WTC11 (cell line): ENCODE results near the gene RNF125. TPM values are rescaled to one million over a fixed set of nuclear protein-coding genes. Genes with fewer than 3 reads are reported as not detected.

Source experiments
- ATAC-seq: fragments of 200-7000 bp; cut with Tn5 transposase; 2 replicates; pipeline ENCODE4 v1.10.0; 2021; ENCODE audit warnings: mild to moderate bottlenecking, moderate library complexity
- CTCF ChIA-PET: fragments of 300-600 bp; sonication (Branson Sonifier 250); formaldehyde crosslinking; loops from one replicate; lab custom pipeline; 2021; ENCODE audit warnings: antibody characterized with exemption; lab: Charles Lee
- POLR2A ChIA-PET: fragments of 350-600 bp; sonication (Branson Sonifier 250); formaldehyde crosslinking; loops from one replicate; lab custom pipeline; 2021; ENCODE audit warnings: antibody characterized with exemption; lab: Charles Lee
- DNase-seq: peaks from one replicate; pipeline ENCODE4 v3.0.0; 2021; ENCODE audit warnings: low spot score
- H3K27ac Mint-ChIP-seq: 2 replicates; pipeline ENCODE4 v1.8.0; 2021; ENCODE audit warnings: mixed read lengths
- H3K27me3 Mint-ChIP-seq: 2 replicates; pipeline ENCODE4 v1.8.0; 2021; ENCODE audit warnings: low read depth, mild to moderate bottlenecking, moderate library complexity, mixed read lengths
- H3K36me3 Mint-ChIP-seq: 2 replicates; pipeline ENCODE4 v1.8.0; 2021; ENCODE audit warnings: mixed read lengths
- H3K4me1 Mint-ChIP-seq: 2 replicates; pipeline ENCODE4 v1.8.0; 2022; ENCODE audit warnings: mixed read lengths
- H3K4me3 Mint-ChIP-seq: 2 replicates; pipeline ENCODE4 v1.8.0; 2021; ENCODE audit warnings: mild to moderate bottlenecking, moderate library complexity, mixed read lengths
- H3K9me3 Mint-ChIP-seq: 2 replicates; pipeline ENCODE4 v1.8.0; 2021; ENCODE audit warnings: mixed read lengths
- ATF3 ChIP-seq: sonication (generic); formaldehyde crosslinking; conservative IDR thresholded peaks from 2 replicates; pipeline ENCODE4 v1.8.1; 2022; ENCODE audit warnings: mild to moderate bottlenecking, missing genetic modification reagents
- ATF6 ChIP-seq: sonication (generic); formaldehyde crosslinking; IDR thresholded peaks from 2 replicates; pipeline ENCODE4 v1.8.1; 2023; ENCODE audit warnings: mild to moderate bottlenecking, missing genetic modification reagents
- CBFB ChIP-seq: sonication (generic); formaldehyde crosslinking; IDR thresholded peaks from 2 replicates; pipeline ENCODE4 v1.8.1; 2022; ENCODE audit warnings: mild to moderate bottlenecking, low read depth, missing genetic modification reagents
- CREM ChIP-seq: sonication (generic); formaldehyde crosslinking; IDR thresholded peaks from 2 replicates; pipeline ENCODE4 v1.8.1; 2022; ENCODE audit warnings: mild to moderate bottlenecking, missing genetic modification reagents, moderate library complexity
- E2F5 ChIP-seq: sonication (generic); formaldehyde crosslinking; IDR thresholded peaks from 2 replicates; pipeline ENCODE4 v1.8.1; 2022; ENCODE audit warnings: mild to moderate bottlenecking, moderate library complexity, missing genetic modification reagents
- FOXP4 ChIP-seq: sonication (generic); formaldehyde crosslinking; IDR thresholded peaks from 2 replicates; pipeline ENCODE4 v1.8.0; 2022; ENCODE audit warnings: mild to moderate bottlenecking, missing genetic modification reagents
- GTF2I ChIP-seq: fragments of 250-450 bp; sonication (Bioruptor Pico); conservative IDR thresholded peaks from 2 replicates; pipeline ENCODE4 v1.4.0; 2021; ENCODE audit warnings: mild to moderate bottlenecking
- IRF2 ChIP-seq: sonication (generic); formaldehyde crosslinking; IDR thresholded peaks from 2 replicates; pipeline ENCODE4 v1.8.0; 2022; ENCODE audit warnings: low read depth, missing genetic modification reagents, borderline replicate concordance
- JUN ChIP-seq: sonication (generic); formaldehyde crosslinking; IDR thresholded peaks from 2 replicates; pipeline ENCODE4 v1.8.0; 2023; ENCODE audit warnings: mild to moderate bottlenecking, missing genetic modification reagents
- KAT7 ChIP-seq: sonication (generic); formaldehyde crosslinking; IDR thresholded peaks from 2 replicates; pipeline ENCODE4 v1.8.1; 2023; ENCODE audit warnings: missing genetic modification reagents, mild to moderate bottlenecking, borderline replicate concordance
- MYBL2 ChIP-seq: sonication (generic); formaldehyde crosslinking; IDR thresholded peaks from 2 replicates; pipeline ENCODE4 v1.8.1; 2023; ENCODE audit warnings: mild to moderate bottlenecking, moderate library complexity, missing genetic modification reagents
- NR1H2 ChIP-seq: sonication (generic); formaldehyde crosslinking; IDR thresholded peaks from 2 replicates; pipeline ENCODE4 v1.9.0; 2021; ENCODE audit warnings: mild to moderate bottlenecking, moderate library complexity, missing genetic modification reagents
- OVOL2 ChIP-seq: fragments of 250-450 bp; sonication (Bioruptor Pico); IDR thresholded peaks from 2 replicates; pipeline ENCODE4 v1.9.0; 2021; ENCODE audit warnings: mild to moderate bottlenecking, borderline replicate concordance
- RELA ChIP-seq: sonication (generic); formaldehyde crosslinking; IDR thresholded peaks from 2 replicates; pipeline ENCODE4 v1.8.1; 2022; ENCODE audit warnings: missing genetic modification reagents, mild to moderate bottlenecking, borderline replicate concordance
- SMAD4 ChIP-seq: sonication (generic); formaldehyde crosslinking; IDR thresholded peaks from 2 replicates; pipeline ENCODE4 v1.8.0; 2022; ENCODE audit warnings: mild to moderate bottlenecking, missing genetic modification reagents
- SOX15 ChIP-seq: fragments of 250-450 bp; sonication (Bioruptor Pico); IDR thresholded peaks from 2 replicates; pipeline ENCODE4 v1.9.0; 2021; ENCODE audit warnings: mild to moderate bottlenecking
- ZBTB21 ChIP-seq: sonication (generic); formaldehyde crosslinking; IDR thresholded peaks from 2 replicates; pipeline ENCODE4 v1.8.1; 2023; ENCODE audit warnings: mild to moderate bottlenecking, missing genetic modification reagents, borderline replicate concordance
- ZBTB43 ChIP-seq: sonication (generic); formaldehyde crosslinking; IDR thresholded peaks from 2 replicates; pipeline ENCODE4 v1.8.1; 2023; ENCODE audit warnings: mild to moderate bottlenecking, missing genetic modification reagents
- ZMAT4 ChIP-seq: fragments of 250-450 bp; sonication (Bioruptor Pico); IDR thresholded peaks from 2 replicates; pipeline ENCODE4 v1.9.0; 2021; ENCODE audit warnings: mild to moderate bottlenecking
- ZNF138 ChIP-seq: sonication (generic); formaldehyde crosslinking; conservative IDR thresholded peaks from 2 replicates; pipeline ENCODE4 v1.8.1; 2022; ENCODE audit warnings: mild to moderate bottlenecking, moderate library complexity, missing genetic modification reagents
- ZNF219 ChIP-seq: sonication (generic); formaldehyde crosslinking; IDR thresholded peaks from 2 replicates; pipeline ENCODE4 v1.8.0; 2023; ENCODE audit warnings: missing genetic modification reagents, mild to moderate bottlenecking, borderline replicate concordance
- ZNF396 ChIP-seq: fragments of 250-450 bp; sonication (Bioruptor Pico); IDR thresholded peaks from 2 replicates; pipeline ENCODE4 v1.8.0; 2021; ENCODE audit warnings: mild to moderate bottlenecking, moderate library complexity, borderline replicate concordance
- ZNF532 ChIP-seq: fragments of 250-450 bp; sonication (Bioruptor Pico); IDR thresholded peaks from 2 replicates; pipeline ENCODE4 v1.9.0; 2021; ENCODE audit warnings: mild to moderate bottlenecking, borderline replicate concordance
- total RNA-seq: library from RNA; stranded (reverse); gene quantifications from 3 replicates; pipeline ENCODE4 v1.2.3, GENCODE V29; 2021

RNF125 gene
- total RNA-seq, 1 experiment from 2014 or later = 14.9 TPM

GRCh38 chr18:31996007-31996406 lies 22.6 kb upstream of the RNF125 start:
- POLR2A ChIA-PET = no interaction called here
- Mint-ChIP-seq H3K36me3 (peaks cover 7% of the 10 kb centered on the region), H3K4me1 (peaks cover 15% of the 10 kb centered on the region), H3K9me3 (peaks cover 21% of the 10 kb centered on the region), H3K4me3 (no peak overlapping the region), H3K27ac (no peak overlapping the region), H3K27me3 (0 out of 2 replicates have a peak, but pooled peaks cover under 1% of the 10 kb centered on the region)
- TF ChIP-seq E2F5 (CRISPR knock-in tag) (no peak), GTF2I (CRISPR knock-in tag) (no peak), ZNF219 (no peak), ATF3 (CRISPR knock-in tag) (no peak), MYBL2 (CRISPR knock-in tag) (no peak), ZNF532 (CRISPR knock-in tag) (no peak), ZNF396 (CRISPR knock-in tag) (no peak), ZBTB21 (no peak)
- no peak for DNase-seq
- no peak for ATAC-seq
- CTCF ChIA-PET = interaction anchor here (0.6 to 0.7 kb wide), 2 partner anchors 77 to 371 kb away, joined by 3 read pairs; no protein-coding TSS in a partner anchor

GRCh38 chr18:31998880-31999412 lies 19.7 kb upstream of the RNF125 start:
- POLR2A ChIA-PET = interaction anchor here (0.6 kb wide), 1 partner anchor 52 kb away, joined by 5 read pairs; no protein-coding TSS in a partner anchor
- no peak overlapping the region for H3K27ac Mint-ChIP-seq
- peaks cover 6% of the 10 kb centered on the region; the same call in 1 of the 2 replicates for H3K4me1 Mint-ChIP-seq
- no peak for DNase-seq
- CTCF ChIA-PET = interaction anchor here (0.7 kb wide), 1 partner anchor 74 kb away, joined by 3 read pairs; no protein-coding TSS in a partner anchor
- no peak for ATAC-seq
- H3K4me3 Mint-ChIP-seq = no peak overlapping the region
- peaks cover 18% of the 10 kb centered on the region for H3K36me3 Mint-ChIP-seq
- H3K27me3 Mint-ChIP-seq = 0 out of 2 replicates have a peak, but pooled peaks cover 3% of the 10 kb centered on the region
- peaks cover 32% of the 10 kb centered on the region for H3K9me3 Mint-ChIP-seq
- TF ChIP-seq SOX15 (CRISPR knock-in tag) (no peak), IRF2 (CRISPR knock-in tag) (no peak), RELA (CRISPR knock-in tag) (no peak), JUN (CRISPR knock-in tag) (no peak), ZMAT4 (no peak), FOXP4 (CRISPR knock-in tag) (no peak), SMAD4 (CRISPR knock-in tag) (no peak), CREM (CRISPR knock-in tag) (no peak), ZNF138 (CRISPR knock-in tag) (no peak), ZNF219 (no peak), NR1H2 (no peak), ATF6 (no peak), KAT7 (CRISPR knock-in tag) (no peak), OVOL2 (CRISPR knock-in tag) (no peak), CBFB (CRISPR knock-in tag) (no peak), ZBTB43 (CRISPR knock-in tag) (no peak)
